GM19452 (cell line): ENCODE data around the gene EMCN.
"Not testable (repeated sequence)": the region's sequence is repeated elsewhere in the genome, so short reads cannot be mapped to it uniquely, and the experiment has no call there.

Source experiments
- ATAC-seq: cut with Tn5 transposase; IDR thresholded peaks from one replicate; pipeline ENCODE4 v1.9.1; 2021; ENCODE audit not compliant: unreplicated experiment

EMCN gene, protein sequence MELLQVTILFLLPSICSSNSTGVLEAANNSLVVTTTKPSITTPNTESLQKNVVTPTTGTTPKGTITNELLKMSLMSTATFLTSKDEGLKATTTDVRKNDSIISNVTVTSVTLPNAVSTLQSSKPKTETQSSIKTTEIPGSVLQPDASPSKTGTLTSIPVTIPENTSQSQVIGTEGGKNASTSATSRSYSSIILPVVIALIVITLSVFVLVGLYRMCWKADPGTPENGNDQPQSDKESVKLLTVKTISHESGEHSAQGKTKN

DNA sequence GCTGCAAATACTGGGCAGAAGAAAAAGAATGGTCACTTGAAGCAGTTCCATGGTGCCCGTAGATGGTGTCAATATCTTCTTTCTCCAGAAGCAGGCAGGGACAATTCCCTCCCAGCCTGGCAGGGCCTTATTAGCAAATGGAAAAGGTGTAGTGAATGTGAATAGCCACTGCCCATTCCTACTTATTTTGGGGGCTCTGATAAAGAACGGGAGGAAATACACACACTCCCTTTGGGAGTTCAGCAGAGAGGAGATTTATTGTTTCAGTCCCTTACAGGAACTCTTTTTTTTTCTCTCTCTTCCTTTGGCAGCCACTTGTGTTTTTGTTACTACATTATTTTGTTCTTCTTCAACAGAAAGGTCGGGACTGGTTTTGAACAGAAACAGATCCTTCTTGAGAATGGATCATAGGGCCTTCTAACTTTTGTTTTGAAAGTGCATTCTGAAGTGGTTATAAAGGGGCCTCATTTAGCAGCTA lies at the start of gene EMCN:
EMCN (minus strand) TSS at position 159 of the 478 bp plus-strand sequence; CDS start at position 51, 108 bp downstream.
- no peak for ATAC-seq

DNA sequence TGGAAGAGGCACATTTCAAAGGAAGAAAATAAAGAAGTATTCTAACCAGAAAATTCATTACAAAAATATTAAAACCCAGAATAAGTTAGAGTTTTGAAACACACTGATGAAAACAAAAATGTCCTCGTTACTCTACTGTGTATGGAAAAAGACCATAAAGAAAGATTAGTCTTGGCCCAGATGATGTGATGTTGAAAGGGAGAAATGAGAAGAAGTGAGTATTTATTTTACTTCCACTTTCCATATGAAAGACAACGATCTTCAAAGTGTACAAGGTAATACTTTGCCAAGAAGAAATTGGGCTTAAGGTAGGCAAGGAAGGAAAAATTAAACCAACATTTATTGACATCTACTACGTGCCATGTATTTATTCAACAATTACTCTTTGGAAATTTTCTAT lies 48.6 kb upstream of the EMCN start:
- no peak for ATAC-seq

DNA sequence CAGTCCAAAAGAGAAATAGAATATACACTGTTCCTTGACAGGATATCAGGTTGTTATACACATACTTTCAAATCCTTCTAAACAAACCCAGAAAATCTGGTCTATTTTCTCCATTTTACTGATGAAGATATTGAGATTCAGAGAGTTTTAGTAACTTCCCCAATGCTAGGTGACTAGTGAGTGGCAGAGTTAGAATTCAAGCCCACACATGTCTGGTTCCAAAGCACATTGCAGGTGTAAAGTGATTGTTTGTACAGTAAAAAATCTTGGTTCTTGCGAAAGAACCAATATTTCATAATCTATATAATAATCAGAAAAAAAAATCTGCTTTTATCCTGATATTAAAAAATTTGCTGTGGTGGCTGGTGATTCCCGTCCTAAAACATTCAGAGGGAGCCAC lies 39.5 kb upstream of the EMCN start:
- ATAC-seq: no peak

DNA sequence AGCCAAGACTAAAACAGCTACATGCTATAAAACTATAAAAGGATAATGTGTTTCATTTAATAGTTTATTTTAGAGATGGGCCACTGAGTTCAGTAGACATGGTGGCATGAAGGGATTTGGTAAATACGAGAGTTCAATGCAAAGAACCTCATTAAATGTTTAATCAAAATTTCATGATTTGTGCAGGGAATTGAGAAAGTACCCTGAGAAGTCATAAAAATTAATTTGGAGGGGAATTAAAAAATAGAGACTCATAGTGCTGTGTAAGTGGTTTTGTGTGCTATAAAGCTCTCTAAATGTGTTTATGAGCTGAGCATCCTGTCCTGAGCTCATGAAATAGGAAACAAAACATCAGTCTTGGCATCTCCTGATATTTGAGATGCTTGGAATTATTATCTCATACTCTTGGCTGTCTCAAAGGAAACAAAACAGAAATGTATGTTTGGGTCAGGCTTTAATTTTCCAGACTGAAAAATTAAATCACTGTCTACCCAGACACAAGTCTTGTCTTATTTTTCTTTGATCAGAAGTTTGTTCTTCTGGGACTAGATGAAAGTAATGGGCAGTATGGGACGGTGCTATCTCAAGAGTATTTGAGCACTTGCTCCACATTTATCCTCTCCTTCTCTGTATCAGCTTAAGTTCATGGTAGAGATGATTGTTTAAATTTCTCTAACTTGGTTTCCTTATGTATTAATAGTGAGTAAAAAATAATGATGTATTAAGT lies 38.0 kb upstream of the EMCN start:
- no peak for ATAC-seq

DNA sequence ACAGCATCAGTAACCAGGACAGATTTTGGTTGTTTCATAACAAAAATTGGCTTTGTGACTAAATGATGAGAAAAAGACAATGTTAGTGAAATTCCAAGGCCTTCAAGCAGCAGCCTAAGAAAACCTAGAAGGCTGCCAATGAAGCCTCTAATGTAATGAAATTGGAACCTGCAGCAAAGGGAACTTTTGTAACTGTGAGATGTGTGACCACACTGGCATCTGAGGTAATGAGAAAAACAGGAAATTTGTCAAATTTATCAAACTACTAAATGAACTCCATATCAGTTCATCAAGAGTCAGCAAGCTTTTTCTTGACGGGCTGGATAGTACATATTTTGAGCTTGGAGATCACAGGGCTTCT lies 30.4 kb upstream of the EMCN start:
- ATAC-seq: no peak

DNA sequence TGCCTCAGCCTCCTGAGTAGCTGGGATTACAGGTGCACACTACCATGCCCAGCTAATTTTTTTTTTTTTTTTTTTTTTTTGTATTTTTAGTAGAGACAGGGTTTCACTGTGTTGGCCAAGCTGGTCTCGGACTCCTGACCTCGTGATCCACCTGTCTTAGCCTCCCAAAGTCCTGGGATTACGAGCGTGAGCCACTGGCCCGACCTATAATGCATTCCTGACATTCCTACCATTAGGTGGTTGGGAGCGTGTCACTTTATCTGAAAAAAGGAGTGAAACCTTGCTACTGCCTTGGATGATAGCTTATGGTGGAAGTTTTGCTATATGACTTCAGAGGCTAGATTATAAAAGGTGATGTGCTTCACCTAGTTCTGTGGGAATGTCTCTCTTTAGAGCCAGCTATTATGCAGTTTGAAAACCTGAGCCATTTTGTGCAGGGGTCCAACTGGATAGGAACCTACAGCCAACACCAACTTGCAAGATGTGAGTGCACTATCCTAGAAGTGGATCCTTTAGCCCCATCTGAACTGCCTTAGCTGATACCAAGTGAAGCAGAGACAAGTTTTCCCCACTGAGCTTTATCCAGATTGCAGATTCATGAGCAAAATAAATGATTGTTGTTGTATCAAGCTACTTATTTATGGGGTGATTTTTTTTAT lies 29.8 kb upstream of the EMCN start:
- ATAC-seq: no peak

DNA sequence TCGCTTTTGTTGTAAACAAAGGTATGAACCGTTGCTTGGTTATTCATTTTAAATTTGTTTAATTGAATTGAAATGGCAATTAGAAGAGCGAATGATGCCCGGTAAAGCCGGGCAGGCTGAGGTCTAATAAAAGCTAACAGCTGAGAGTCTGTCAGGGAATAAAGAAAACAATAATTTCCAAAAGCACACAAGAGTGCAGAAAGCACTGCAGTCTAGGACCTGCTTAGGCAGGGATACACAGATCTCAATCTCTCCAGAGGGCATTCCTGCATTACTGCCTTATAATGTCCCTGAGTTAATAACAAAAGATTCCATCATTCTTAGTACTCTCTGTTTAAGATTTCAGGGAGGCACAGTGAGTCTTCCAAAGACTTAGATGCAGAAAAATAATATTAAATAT lies 27.6 kb upstream of the EMCN start:
- ATAC-seq: no peak

DNA sequence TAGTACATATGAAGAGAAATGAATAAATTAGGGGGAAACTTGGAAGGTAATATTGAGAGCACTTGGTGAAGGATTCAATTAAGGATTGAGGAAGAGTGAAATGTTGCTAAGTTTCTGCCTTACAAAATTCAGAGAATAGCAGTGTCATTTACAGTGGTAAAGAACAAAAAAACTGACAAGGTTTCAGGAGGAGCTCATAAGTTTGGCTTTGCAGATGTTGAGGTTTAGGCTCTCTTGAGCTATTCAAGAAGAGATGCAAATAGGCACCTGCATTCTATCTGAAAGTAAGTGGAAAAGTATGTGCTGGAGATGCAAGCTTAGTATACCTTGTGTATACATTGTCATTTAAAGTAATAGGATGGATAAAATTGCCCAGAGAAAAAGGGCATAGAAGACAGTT lies 22.3 kb upstream of the EMCN start:
- no peak for ATAC-seq

DNA sequence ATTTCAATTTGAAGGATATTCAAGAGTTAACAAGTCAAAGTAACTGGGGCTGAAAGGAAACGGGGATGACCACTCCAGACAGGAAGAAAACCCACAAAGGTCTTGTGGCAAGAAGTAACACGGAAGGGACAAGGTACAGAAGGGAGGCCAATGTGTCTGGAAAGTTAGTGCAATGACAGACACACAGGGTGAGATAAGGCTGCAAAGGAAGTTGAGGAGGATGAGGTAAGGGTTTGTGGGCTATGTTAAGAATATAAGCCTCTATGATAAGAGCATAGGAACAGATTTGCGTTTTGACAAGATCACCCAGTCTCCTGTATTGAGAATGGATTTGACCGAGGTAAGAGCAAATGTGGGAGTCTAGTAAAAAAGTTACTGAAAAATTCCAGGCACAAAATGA lies 21.9 kb upstream of the EMCN start:
- ATAC-seq: no peak

DNA sequence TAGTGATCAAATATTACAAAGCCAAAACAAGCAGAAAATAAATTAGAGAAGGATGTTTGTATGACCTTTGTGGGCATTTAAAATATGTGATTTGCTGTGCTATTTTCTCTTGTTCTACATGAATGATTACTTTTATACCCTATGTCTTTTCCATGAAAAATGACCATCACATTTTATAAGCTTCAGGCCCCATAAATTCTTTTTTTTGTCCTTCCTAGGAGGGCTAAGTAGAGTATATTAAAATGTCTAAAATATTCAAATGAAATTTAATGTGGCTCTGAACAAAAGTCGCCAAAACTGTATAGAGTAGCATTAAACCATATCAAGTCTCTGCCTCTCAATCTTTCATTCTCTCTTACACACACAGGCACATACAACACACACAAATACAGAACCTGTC lies 15.9 kb upstream of the EMCN start:
- ATAC-seq: no peak

DNA sequence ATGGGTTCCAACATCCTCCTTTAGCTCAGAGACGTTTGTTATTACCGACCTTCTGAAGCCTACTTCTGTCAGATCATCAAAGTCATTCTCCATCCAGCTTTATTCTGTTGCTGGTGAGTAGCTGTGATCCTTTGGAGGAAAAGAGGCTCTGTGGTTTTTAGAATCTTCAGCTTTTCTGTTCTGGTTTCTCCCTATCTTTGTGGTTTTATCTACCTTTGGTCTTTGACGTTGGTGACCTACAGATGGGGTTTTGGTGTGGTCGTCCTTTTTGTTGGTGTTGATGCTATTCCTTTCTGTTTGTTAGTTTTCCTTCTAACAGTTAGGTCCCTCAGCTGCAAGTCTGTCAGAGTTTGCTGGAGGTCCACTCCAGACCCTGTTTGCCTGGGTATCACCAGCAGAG lies 12.3 kb upstream of the EMCN start:
- ATAC-seq: not testable (repeated sequence)

DNA sequence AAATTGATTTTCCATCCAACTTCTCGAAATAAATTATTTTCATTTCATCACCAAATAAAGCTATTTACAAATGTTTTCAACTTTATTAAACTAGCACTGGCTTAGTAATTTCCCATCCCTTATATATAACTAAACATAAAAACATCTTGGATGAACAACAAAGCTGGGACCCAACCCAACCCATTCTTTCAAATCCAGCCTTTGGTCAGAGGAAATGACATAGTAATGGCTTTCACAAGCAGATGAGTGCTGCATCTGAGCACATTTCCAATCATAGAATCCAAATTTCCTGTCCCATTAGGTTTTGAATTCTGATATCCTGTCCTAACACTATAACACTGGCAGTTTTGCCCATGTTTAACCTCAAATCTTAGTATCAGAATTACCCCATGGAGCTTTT lies 7.9 kb upstream of the EMCN start:
- ATAC-seq: no peak

DNA sequence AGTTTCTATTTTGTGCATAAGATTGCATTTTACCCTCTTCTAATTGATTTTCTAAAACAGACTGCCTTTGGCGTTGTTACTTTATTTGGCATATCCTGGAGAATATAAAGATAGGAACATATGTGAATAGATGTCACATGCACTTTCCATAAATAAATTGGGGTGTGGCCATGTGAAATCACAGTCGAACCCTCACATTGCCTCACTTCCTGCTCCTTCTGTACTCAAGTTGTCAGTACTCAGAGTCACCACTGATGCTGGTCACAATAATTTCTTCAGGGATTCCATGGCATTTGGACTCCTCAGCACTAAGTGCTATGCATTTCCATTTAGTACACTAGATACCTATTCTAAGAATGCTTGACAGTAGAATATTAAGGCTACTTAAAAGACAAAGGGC lies 1.4 kb upstream of the EMCN start:
- no peak for ATAC-seq

DNA sequence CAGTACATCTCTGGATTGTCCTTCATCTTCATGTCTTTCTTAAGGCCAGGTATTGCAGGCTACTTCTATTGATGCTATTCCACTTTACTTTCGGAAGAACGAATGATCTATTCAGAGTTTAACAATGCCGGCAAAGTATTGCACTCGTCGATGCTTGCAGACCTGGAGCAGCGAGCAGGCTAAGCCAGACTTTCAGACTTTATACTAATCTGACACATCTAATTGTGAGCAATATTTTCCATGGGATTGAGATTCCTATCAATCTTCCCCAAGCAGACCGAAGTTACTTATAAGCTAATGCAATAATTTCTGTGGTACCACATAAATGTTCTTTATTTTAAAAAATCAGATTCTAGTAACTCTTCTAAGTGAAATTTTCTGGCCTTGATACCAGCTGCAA lies 1.6 kb downstream of the EMCN start:
- ATAC-seq: no peak

DNA sequence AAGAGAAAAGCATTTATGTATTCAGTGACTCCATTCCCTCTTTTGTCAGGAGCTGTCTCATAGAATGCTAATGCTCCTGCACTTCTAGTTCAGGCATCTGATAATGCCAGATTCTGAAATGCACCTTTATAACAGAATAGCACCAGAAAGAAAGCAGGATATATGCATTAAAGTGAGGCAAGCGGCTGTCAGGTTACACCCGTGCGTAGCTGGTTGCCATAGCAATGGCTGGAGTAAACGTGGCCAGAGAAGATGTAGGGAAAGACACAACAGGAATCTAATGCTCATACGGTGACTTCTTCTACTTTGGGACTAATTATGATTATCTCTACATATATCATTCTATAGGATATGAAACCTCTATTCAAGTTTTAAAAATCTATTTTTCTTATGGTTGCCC lies 5.9 kb downstream of the EMCN start:
- no peak for ATAC-seq

DNA sequence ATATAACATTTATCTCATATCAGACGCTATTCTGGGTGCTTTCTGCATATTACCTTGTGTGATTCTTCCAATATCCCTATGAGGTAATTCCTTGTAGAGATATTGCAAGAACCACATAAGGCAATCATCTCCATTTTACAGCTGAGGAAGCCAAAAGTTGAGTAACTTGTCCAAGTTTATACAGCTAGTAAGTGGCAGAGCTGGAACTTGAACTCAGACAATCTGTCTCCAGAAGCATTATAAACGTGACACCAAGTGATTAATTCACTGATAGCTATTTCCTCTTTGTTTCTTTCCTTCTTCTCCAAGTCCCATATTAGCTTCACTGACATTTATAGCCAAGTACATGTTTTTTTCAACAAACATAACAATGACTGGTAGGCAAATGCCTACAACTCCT lies 7.3 kb downstream of the EMCN start:
- no peak for ATAC-seq

DNA sequence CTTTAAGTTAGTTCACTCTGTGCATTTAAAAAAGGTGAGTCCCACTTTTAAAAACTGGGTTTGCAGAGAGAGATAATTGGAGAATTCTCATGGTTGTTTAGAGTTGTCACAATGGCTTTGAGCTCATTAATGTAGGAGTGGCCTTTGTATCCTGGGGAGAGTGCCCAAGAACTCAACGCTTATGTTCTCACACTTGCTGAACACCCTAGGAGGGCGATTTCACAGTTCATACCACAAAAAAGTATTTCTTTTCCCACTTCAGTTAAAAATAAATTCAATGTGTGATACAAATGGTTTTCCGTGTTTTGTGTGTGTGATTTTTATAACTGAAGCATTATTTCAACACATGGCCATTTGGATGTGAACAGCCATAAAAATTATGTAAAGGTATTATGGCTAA lies 8.4 kb downstream of the EMCN start:
- no peak for ATAC-seq

DNA sequence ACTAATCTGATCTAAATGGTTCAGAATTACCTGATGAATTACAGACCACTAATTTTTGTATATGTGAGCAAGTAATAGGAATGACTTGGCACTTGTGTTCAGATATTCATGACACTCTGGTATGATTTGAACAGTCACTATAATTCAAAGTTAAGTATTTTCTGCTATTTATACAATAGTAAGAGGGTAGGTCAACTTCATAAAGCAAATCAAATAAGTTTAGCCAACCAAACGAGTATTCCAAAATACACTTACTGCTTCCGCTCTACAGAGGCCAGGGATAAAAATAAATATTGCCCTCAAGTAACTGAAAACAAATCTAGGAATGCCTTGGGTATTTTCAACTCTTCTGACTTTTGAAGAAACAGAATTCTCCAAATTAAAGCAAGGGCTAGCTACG lies 9.1 kb downstream of the EMCN start:
- no peak for ATAC-seq

DNA sequence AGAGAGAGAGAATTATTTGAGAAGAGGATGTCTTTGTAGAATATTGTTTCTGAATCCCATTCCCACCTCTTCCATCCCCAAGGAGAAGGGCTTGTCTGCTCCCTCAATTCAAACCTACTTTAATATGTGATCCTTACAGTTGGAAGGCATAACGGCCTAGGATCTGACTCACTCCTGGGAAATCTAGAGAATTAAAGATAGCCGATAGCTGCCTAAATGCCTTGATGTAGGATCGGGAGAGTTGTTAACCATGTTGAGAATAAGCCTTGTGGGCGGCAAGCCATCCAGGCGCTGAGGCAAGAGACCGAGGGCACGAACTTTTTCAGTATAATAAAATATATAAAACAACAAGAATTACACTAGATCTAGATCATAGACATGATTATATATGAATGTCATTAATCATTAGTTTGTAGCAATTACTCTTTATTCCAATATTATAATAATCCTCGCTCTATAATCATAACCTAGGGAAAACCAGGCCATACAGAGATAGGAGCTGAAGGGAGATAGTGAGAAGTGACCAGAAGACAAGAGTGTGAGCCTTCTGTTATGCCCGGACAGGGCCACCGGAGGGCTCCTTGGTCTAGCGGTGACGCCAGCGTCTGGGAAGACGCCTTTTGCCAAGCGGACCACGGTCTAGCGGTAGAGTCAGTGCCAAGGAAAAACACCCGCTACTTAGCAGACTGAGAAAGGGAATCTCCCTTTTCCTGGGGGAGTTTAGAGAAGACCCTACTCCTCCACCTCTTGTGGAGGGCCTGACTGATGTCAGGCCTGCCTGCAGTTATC lies 13.5 kb downstream of the EMCN start:
- ATAC-seq: no peak

DNA sequence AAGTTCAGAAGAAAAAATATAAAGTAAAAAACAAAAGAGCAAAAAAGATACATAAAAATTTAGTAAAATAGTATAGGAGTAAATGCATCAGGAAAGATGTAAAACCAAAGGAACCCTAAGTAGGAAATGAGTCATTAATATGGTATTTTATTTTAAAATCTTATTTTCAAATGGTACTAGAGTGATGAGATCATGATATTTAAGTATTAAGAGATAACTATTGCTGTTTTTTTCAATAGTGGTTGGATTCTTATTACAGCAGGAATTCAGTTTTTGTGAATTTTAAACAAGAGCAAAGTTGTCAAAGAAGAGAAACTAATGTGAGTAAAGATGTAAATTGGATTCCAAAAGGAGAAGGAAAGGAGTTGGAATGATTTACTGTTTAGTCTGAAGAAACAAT lies 20.0 kb downstream of the EMCN start:
- ATAC-seq: no peak

DNA sequence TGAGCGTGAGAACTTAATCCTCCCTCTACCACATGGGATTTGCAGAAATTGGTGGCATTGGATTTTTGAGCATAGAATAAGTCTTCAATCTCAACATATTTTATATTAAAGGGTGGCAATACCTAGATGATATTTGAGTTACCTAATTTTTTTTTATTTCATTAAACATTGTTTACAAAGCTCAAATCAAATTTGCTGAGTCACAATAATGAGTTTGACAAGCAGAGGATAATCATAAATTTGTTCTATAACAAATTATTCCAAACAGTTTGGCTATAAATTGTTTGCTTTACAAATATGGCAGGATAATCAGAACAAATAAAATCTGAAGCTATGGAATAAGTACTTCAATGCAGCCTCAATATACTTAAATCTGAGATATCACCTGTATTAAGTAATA lies 22.7 kb downstream of the EMCN start:
- ATAC-seq: no peak

DNA sequence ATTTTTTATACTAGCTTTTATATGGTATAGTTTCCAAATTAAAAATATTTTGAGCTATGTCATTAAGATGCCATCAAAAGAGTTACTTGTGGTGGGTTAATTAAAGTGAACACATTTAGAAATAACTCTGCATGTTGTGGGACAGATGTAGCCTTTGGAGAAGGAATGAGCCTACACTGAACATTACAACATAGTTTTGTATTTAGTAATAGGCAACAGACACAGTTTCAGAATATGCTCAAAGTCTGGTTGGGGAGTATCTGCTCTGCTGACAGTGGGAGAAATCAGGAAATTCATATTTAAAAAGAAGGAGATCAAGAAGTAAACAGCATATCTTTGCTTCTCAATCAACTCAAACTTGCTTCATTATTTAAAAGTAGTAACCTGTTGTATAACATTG lies 23.7 kb downstream of the EMCN start:
- no peak for ATAC-seq
